GM18498 (cell line): Measurements from ENCODE around the gene GTF3C2.
"Not testable (repeated sequence)": the region's sequence is repeated elsewhere in the genome, so short reads cannot be mapped to it uniquely, and the experiment has no call there.

Experiments used
- ATAC-seq: cut with Tn5 transposase; IDR thresholded peaks from one replicate; pipeline ENCODE4 v1.9.1; 2021; ENCODE audit warnings: mild to moderate bottlenecking, moderate library complexity; ENCODE audit not compliant: unreplicated experiment

The GTF3C2 gene

GRCh38 chr2:27322301-27322765, 34.2 kb downstream of the GTF3C2 start:
- peak; percentile 30 for ATAC-seq

- ATAC-seq, result no peak
These were observed 35.5 kb downstream of the GTF3C2 start for GRCh38 chr2:27320958-27321543.

- not testable (repeated sequence) for ATAC-seq
These were observed 36.7 kb downstream of the GTF3C2 start for GRCh38 chr2:27319839-27320238.

GRCh38 chr2:27316655-27317412, 39.7 kb downstream of the GTF3C2 start:
- no peak for ATAC-seq

GRCh38 chr2:27315122-27315521, 41.4 kb downstream of the GTF3C2 start:
- no peak for ATAC-seq

GRCh38 chr2:27314709-27315108, 41.9 kb downstream of the GTF3C2 start:
- no peak for ATAC-seq

GRCh38 chr2:27313882-27314645, 42.5 kb downstream of the GTF3C2 start:
- no peak for ATAC-seq

GRCh38 chr2:27312152-27312551, 44.4 kb downstream of the GTF3C2 start:
- ATAC-seq, result no peak

- no peak for ATAC-seq
These were observed 46.9 kb downstream of the GTF3C2 start for GRCh38 chr2:27309651-27310050.

- no peak for ATAC-seq
These were observed 48.1 kb downstream of the GTF3C2 start, which contains the start of gene UCN for GRCh38 chr2:27308359-27308881. Gene UCN, minus strand, starts transcription at chr2:27308445. Its CDS starts 550 bp downstream, at chr2:27307895.

- ATAC-seq, result no peak
These were observed 48.8 kb downstream of the GTF3C2 start for GRCh38 chr2:27307545-27308358.

- ATAC-seq, result no peak
These were observed 49.3 kb downstream of the GTF3C2 start for GRCh38 chr2:27307287-27307544.

- ATAC-seq, result no peak
These were observed 49.8 kb downstream of the GTF3C2 start for GRCh38 chr2:27306573-27307286.

- no peak for ATAC-seq
These were observed 50.4 kb downstream of the GTF3C2 start for GRCh38 chr2:27306136-27306535.

- ATAC-seq, result no peak
These were observed 51.0 kb downstream of the GTF3C2 start for GRCh38 chr2:27305516-27305915.

- no peak for ATAC-seq
These were observed 51.9 kb downstream of the GTF3C2 start for GRCh38 chr2:27304488-27305240.

- no peak for ATAC-seq
These were observed 53.2 kb downstream of the GTF3C2 start for GRCh38 chr2:27303093-27304025.

GRCh38 chr2:27300606-27301005, 56.0 kb downstream of the GTF3C2 start:
- not testable (repeated sequence) for ATAC-seq
